Activated gamma-delta T cell (primary cell): Measurements from ENCODE around the gene CXCL14.

Experiments used
- DNase-seq: peaks from one replicate; lab custom pipeline; 2025; lab: John Stamatoyannopoulos, UW

Gene CXCL14

GRCh38 chr5:135567661-135568060 is 11.1 kb downstream of the CXCL14 start:
- no peak for DNase-seq

GRCh38 chr5:135566422-135567400 is 12.1 kb downstream of the CXCL14 start:
- no peak for DNase-seq

- DNase-seq: no peak
These were observed 12.9 kb downstream of the CXCL14 start for GRCh38 chr5:135565725-135566421.

- no peak for DNase-seq
These were observed 13.5 kb downstream of the CXCL14 start for GRCh38 chr5:135565266-135565665.

GRCh38 chr5:135564331-135564730 is 14.5 kb downstream of the CXCL14 start:
- no peak for DNase-seq

GRCh38 chr5:135561266-135561665 is 17.5 kb downstream of the CXCL14 start:
- DNase-seq: no peak

- DNase-seq: no peak
These were observed 17.9 kb downstream of the CXCL14 start for GRCh38 chr5:135560858-135561257.

GRCh38 chr5:135559354-135559753 is 19.4 kb downstream of the CXCL14 start:
- DNase-seq: no peak

- no peak for DNase-seq
These were observed 21.5 kb downstream of the CXCL14 start for GRCh38 chr5:135557076-135557838.

GRCh38 chr5:135556620-135557019 is 22.2 kb downstream of the CXCL14 start:
- DNase-seq: no peak

- DNase-seq: no peak
These were observed 23.3 kb downstream of the CXCL14 start for GRCh38 chr5:135555530-135555929.

- no peak for DNase-seq
These were observed 24.9 kb downstream of the CXCL14 start for GRCh38 chr5:135553688-135554462.

- no peak for DNase-seq
These were observed 27.0 kb downstream of the CXCL14 start for GRCh38 chr5:135551593-135552447.

GRCh38 chr5:135549413-135549812 is 29.4 kb downstream of the CXCL14 start:
- no peak for DNase-seq

GRCh38 chr5:135547590-135548254 is 31.1 kb downstream of the CXCL14 start:
- DNase-seq: no peak

- DNase-seq: no peak
These were observed 31.9 kb downstream of the CXCL14 start for GRCh38 chr5:135546912-135547311.

- no peak for DNase-seq
These were observed 32.7 kb downstream of the CXCL14 start for GRCh38 chr5:135546101-135546500.

GRCh38 chr5:135545099-135545498 is 33.7 kb downstream of the CXCL14 start:
- DNase-seq: no peak

- no peak for DNase-seq
These were observed 35.1 kb downstream of the CXCL14 start for GRCh38 chr5:135543485-135544304.
